Endothelial cell of umbilical vein (primary cell): Measurements from ENCODE around the gene DCAF17. TPM values are rescaled to one million over a fixed set of nuclear protein-coding genes. Genes with fewer than 3 reads are reported as not detected.
"Not testable (repeated sequence)": the region's sequence is repeated elsewhere in the genome, so short reads cannot be mapped to it uniquely, and the experiment has no call there.

Source experiments
- BruUV-seq: library from RNA; stranded (reverse); fragments of 400-500 nt; replicated peaks from 2 replicates; lab custom pipeline; 2021; lab: Mats Ljungman, UMichigan
- CTCF ChIA-PET: fragments of 300-600, 350-600 bp; sonication (Branson Sonifier 250); formaldehyde crosslinking; loops from one replicate; lab custom pipeline; 2021; ENCODE audit warnings: antibody characterized with exemption, inconsistent platforms; lab: Charles Lee
- POLR2A ChIA-PET: fragments of 300-600, 350-600 bp; sonication (Branson Sonifier 250); formaldehyde crosslinking; loops from one replicate; lab custom pipeline; 2021; ENCODE audit warnings: antibody characterized with exemption, inconsistent platforms; lab: Charles Lee
- DNase-seq: peaks from one replicate; pipeline ENCODE4 v3.0.0-alpha.2; 2011; ENCODE audit warnings: low read depth, low spot score
- FAIRE-seq: peaks from 2 replicates; lab custom pipeline; 2011; peaks lifted over from hg19 to GRCh38; lab: Jason Lieb, UNC
- H2AFZ ChIP-seq: 2 replicates; pipeline ENCODE4 v1.6.0; 2012; ENCODE audit warnings: low read depth, low read length, control low read depth, inconsistent platforms
- H3K27ac ChIP-seq: 2 replicates; pipeline ENCODE4 v1.5.1; 2011; ENCODE audit warnings: low read depth, mild to moderate bottlenecking, control low read depth, low read length, moderate library complexity; ENCODE audit not compliant: insufficient read depth
- H3K27me3 ChIP-seq, 2 experiments: 2 replicates each; pipeline versions ENCODE4 v1.6.0 to v1.6.1; 2011; ENCODE audit warnings: low read length in 2 of 2, mixed read lengths in 1 of 2; ENCODE audit not compliant: control insufficient read depth in 2 of 2, insufficient read depth in 2 of 2
- H3K36me3 ChIP-seq, 2 experiments: 2 replicates in 1 of 2; 3 replicates in 1 of 2; pipeline ENCODE4 v1.5.1; 2011; ENCODE audit warnings: low read length in 2 of 2, mild to moderate bottlenecking in 1 of 2, moderate library complexity in 1 of 2; ENCODE audit not compliant: control insufficient read depth in 2 of 2, insufficient read depth in 2 of 2; ENCODE audit errors: extremely low read depth in 1 of 2
- H3K4me1 ChIP-seq: 3 replicates; pipeline ENCODE4 v1.5.1; 2011; ENCODE audit warnings: mild to moderate bottlenecking, low read length; ENCODE audit not compliant: control insufficient read depth, insufficient read depth; ENCODE audit errors: extremely low read depth
- H3K4me2 ChIP-seq: 2 replicates; pipeline ENCODE4 v1.6.1; 2011; ENCODE audit warnings: low read length, control low read depth, mixed read lengths; ENCODE audit not compliant: insufficient read depth
- H3K4me3 ChIP-seq, 3 experiments: fragments of 200-600 bp in 1 of 3; sonication (generic), shearing (Covaris generic) in 1 of 3; replicated peaks in 1 of 3; 2 replicates each; pipeline ENCODE4 v1.5.1; 2011 to 2016; ENCODE audit warnings: control low read depth in 3 of 3, low read length in 3 of 3, mild to moderate bottlenecking in 2 of 3, inconsistent platforms in 1 of 3, low read depth in 1 of 3, moderate library complexity in 1 of 3; ENCODE audit not compliant: insufficient read depth in 1 of 3
- H3K79me2 ChIP-seq: 2 replicates; pipeline ENCODE4 v1.6.0; 2012; ENCODE audit warnings: low read length, inconsistent platforms; ENCODE audit not compliant: control insufficient read depth, insufficient read depth
- H3K9ac ChIP-seq: replicated peaks from 2 replicates; pipeline ENCODE3; 2011; ENCODE audit warnings: low read length, control low read depth; ENCODE audit not compliant: insufficient read depth; ENCODE audit errors: extremely low read depth
- H3K9me1 ChIP-seq: replicated peaks from 3 replicates; pipeline ENCODE4 v1.6.0; 2011; ENCODE audit warnings: mild to moderate bottlenecking, low read length; ENCODE audit not compliant: control insufficient read depth, insufficient read depth; ENCODE audit errors: extremely low read depth
- H3K9me3 ChIP-seq: replicated peaks from 2 replicates; pipeline ENCODE4 v1.5.1; 2012; ENCODE audit warnings: low read length, inconsistent platforms; ENCODE audit not compliant: control insufficient read depth, insufficient read depth
- H4K20me1 ChIP-seq: replicated peaks from 2 replicates; pipeline ENCODE3; 2011; ENCODE audit warnings: mild to moderate bottlenecking, low read length; ENCODE audit not compliant: control insufficient read depth, insufficient read depth; ENCODE audit errors: extremely low read depth
- FOS ChIP-seq: IDR thresholded peaks from 2 replicates; pipeline ENCODE4 v1.6.1; 2011; ENCODE audit warnings: mild to moderate bottlenecking, low read length, moderate library complexity, borderline replicate concordance; ENCODE audit not compliant: insufficient read depth
- JUN ChIP-seq: IDR thresholded peaks from 2 replicates; pipeline ENCODE4 v1.6.1; 2011; ENCODE audit warnings: borderline replicate concordance, low read depth; ENCODE audit not compliant: insufficient read length, insufficient read depth
- dilution Hi-C: fragments of 300-500 bp; cut with MboI; formaldehyde crosslinking; loops from one replicate; pipeline ENCODE4 v1.15.0; 2019; ENCODE audit warnings: low sequenced_read_pairs; ENCODE audit not compliant: extremely low pct_ligation_motif_present
- intact Hi-C: fragments of 100-400 bp; cut with micrococcal nuclease; formaldehyde crosslinking; loops from one replicate; pipeline ENCODE4 v1.10.0; 2022
- polyA plus RNA-seq, 4 experiments: library from polyadenylated mRNA; depleted of rRNA in 3 of 4; stranded (reverse) in 3 of 4; unstranded in 1 of 4; fragments of >200 nt; gene quantifications; 2 replicates each; pipeline versions ENCODE4 v1.2.1 to v1.2.3, GENCODE V29; 2011 to 2012; ENCODE audit warnings: missing spikeins in 1 of 4
- total RNA-seq: library from RNA; stranded (reverse); gene quantifications from 2 replicates; pipeline ENCODE4 v1.2.3, GENCODE V29; 2021

DCAF17 gene
- total and polyA plus RNA-seq, 2 donors (not counting 3 experiments of a cell fraction or from before 2014, with no cell fraction given), result 4.6 to 14.9 TPM

- BruUV-seq, H3K36me3 ChIP-seq, DNase-seq, dilution Hi-C loops, POLR2A ChIA-PET, H3K9me1 ChIP-seq, H3K27me3 ChIP-seq, H4K20me1 ChIP-seq, H3K9me3 ChIP-seq, H2AFZ ChIP-seq, H3K79me2 ChIP-seq: not testable (repeated sequence)
- peak overlapping the region; percentile 51 for H3K9ac ChIP-seq
- CTCF ChIA-PET, result interaction anchor here (1.1 to 2.5 kb wide), 4 partner anchors 9 to 43 kb away, joined by 3 to 13 read pairs (median 7); partner anchors contain the start of gene CYBRD1
- peak; percentile 38 for FAIRE-seq
- H3K4me2 ChIP-seq, result peak overlapping the region; percentile 86
- H3K4me1 ChIP-seq, result peaks cover 15% of the 10 kb centered on the region
- H3K4me3 ChIP-seq, result peak overlapping the region in 1 of 3 experiments; percentile 58
- H3K27ac ChIP-seq, result peak overlapping the region; percentile 67
- intact Hi-C loops, result loop anchor here (1.0 kb wide), 1 partner anchor 8 kb away; no protein-coding TSS in a partner anchor
Observed at GRCh38 chr2:171530859-171531258, 96.8 kb downstream of the DCAF17 start.

- Histone ChIP-seq H3K9me1 (no peaks in the 10 kb centered on the region), H2AFZ (no peak overlapping the region), H3K27ac (peak overlapping the region; percentile 67), H4K20me1 (peaks cover 2% of the 10 kb centered on the region), H3K9me3 (no peaks in the 10 kb centered on the region), H3K27me3 (no peaks in the 10 kb centered on the region), H3K79me2 (peaks cover 2% of the 10 kb centered on the region), H3K4me3 (peak overlapping the region in 1 of 3 experiments; percentile 58), H3K4me1 (peaks cover 15% of the 10 kb centered on the region), H3K36me3 (no peaks in the 10 kb centered on the region), H3K4me2 (peak overlapping the region; percentile 86), H3K9ac (peak overlapping the region; percentile 51)
- TF ChIP-seq JUN (no peak), FOS (peak; percentile 59)
- intact Hi-C loops, result loop anchor here (1.0 kb wide), 1 partner anchor 8 kb away; no protein-coding TSS in a partner anchor
- peak; percentile 74 for DNase-seq
- ChIA-PET POLR2A (no interaction called here), CTCF (interaction anchor here (1.1 to 2.5 kb wide), 5 partner anchors 9 to 68 kb away, joined by 3 to 13 read pairs (median 5); partner anchors contain the start of gene CYBRD1)
- dilution Hi-C loops, result no loop called here
- no TSS peak for BruUV-seq
- FAIRE-seq, result peak; percentile 97
Observed at GRCh38 chr2:171531291-171531690, 97.3 kb downstream of the DCAF17 start.
